PFSK-1 (cell line): Measurements from ENCODE around the gene GNMT.

ENCODE experiments used
- FOXP2 ChIP-seq: optimal IDR thresholded peaks from 2 replicates; pipeline ENCODE3; 2011; ENCODE audit warnings: borderline replicate concordance, control low read depth, inconsistent platforms; ENCODE audit not compliant: insufficient read depth; ENCODE audit errors: extremely low read length, extremely low read depth
- POLR2AphosphoS5 ChIP-seq: IDR thresholded peaks from 2 replicates; pipeline ENCODE4 v1.6.1; 2012; ENCODE audit warnings: low read depth, mild to moderate bottlenecking, control low read depth, low read length, moderate library complexity
- REST ChIP-seq, 2 experiments: IDR thresholded peaks; 2 replicates each; pipeline versions ENCODE4 v1.6.1 to v1.8.0; 2011 to 2012; ENCODE audit warnings: low read depth in 2 of 2, low read length in 2 of 2, control low read depth in 1 of 2, inconsistent platforms in 1 of 2, mild to moderate bottlenecking in 1 of 2, moderate library complexity in 1 of 2; ENCODE audit not compliant: insufficient read depth in 1 of 2
- SIN3A ChIP-seq: IDR thresholded peaks from 2 replicates; pipeline ENCODE4 v1.6.1; 2012; ENCODE audit warnings: mild to moderate bottlenecking, low read length, moderate library complexity, borderline replicate concordance; ENCODE audit not compliant: insufficient read depth
- TAF1 ChIP-seq: IDR thresholded peaks from 2 replicates; pipeline ENCODE4 v1.6.1; 2012; ENCODE audit warnings: low read length, control low read depth, borderline replicate concordance; ENCODE audit not compliant: insufficient read depth

The GNMT gene

GRCh38 chr6:42936398-42936797 is 24.2 kb upstream of the GNMT start:
- TF ChIP-seq POLR2AphosphoS5 (no peak), TAF1 (no peak), FOXP2 (no peak), SIN3A (no peak), REST (IDR thresholded peaks at IDR 0.05; ENCODE audit: insufficient read depth in 1 of 2, low read depth in 2 of 2, low read length in 2 of 2) (no peak)

- no peak for TF ChIP-seq POLR2AphosphoS5
- no peak for TF ChIP-seq SIN3A
Observed at GRCh38 chr6:42937548-42938427, 22.8 kb upstream of the GNMT start.

GRCh38 chr6:42938428-42938796 is 22.1 kb upstream of the GNMT start:
- no peak for TF ChIP-seq FOXP2
- TF ChIP-seq REST (IDR thresholded peaks at IDR 0.05; ENCODE audit: insufficient read depth in 1 of 2, low read depth in 2 of 2, low read length in 2 of 2), result no peak
- TF ChIP-seq TAF1, result no peak
- TF ChIP-seq POLR2AphosphoS5, result no peak
- no peak for TF ChIP-seq SIN3A

- TF ChIP-seq REST (IDR thresholded peaks at IDR 0.05; ENCODE audit: insufficient read depth in 1 of 2, low read depth in 2 of 2, low read length in 2 of 2) (no peak), TAF1 (no peak), SIN3A (no peak), POLR2AphosphoS5 (no peak), FOXP2 (no peak)
Observed at GRCh38 chr6:42938987-42939809, 21.4 kb upstream of the GNMT start.

GRCh38 chr6:42939810-42940167 is 20.8 kb upstream of the GNMT start:
- TF ChIP-seq TAF1 (no peak), REST (IDR thresholded peaks at IDR 0.05; ENCODE audit: insufficient read depth in 1 of 2, low read depth in 2 of 2, low read length in 2 of 2) (no peak), SIN3A (no peak), POLR2AphosphoS5 (no peak), FOXP2 (no peak)
